Activated CD4-positive, CD25-positive, alpha-beta regulatory T cell treated with anti-CD3 and anti-CD28 coated beads, Interleukin-2, amount 50 U/mL, for 16 hours (primary cell): Measurements from ENCODE around the gene MIF.
"Not testable (repeated sequence)": the region's sequence is repeated elsewhere in the genome, so short reads cannot be mapped to it uniquely, and the experiment has no call there.

ENCODE experiments used
- DNase-seq: peaks from one replicate; pipeline ENCODE4 v3.0.0-alpha.2; 2020; ENCODE audit warnings: low read depth, low spot score

MIF gene

GRCh38 chr22:23893945-23894709, at the start of gene MIF:
Gene MIF (plus strand): TSS chr22:23894383. CDS start chr22:23894475, 92 bp downstream.
- DNase-seq, result peak; percentile 90

GRCh38 chr22:23844739-23845202, 49.4 kb upstream of the MIF start:
- DNase-seq, result no peak

GRCh38 chr22:23845265-23846080, 48.7 kb upstream of the MIF start:
- no peak for DNase-seq

- no peak for DNase-seq
These were observed 48.1 kb upstream of the MIF start for GRCh38 chr22:23846081-23846469.

GRCh38 chr22:23847310-23847920, 46.8 kb upstream of the MIF start:
- no peak for DNase-seq

- DNase-seq, result no peak
These were observed 46.0 kb upstream of the MIF start for GRCh38 chr22:23847991-23848864.

GRCh38 chr22:23849009-23850006, 44.9 kb upstream of the MIF start:
- DNase-seq, result peak; percentile 71

GRCh38 chr22:23850136-23850611, 44.0 kb upstream of the MIF start:
- DNase-seq, result no peak

GRCh38 chr22:23856721-23857605, 37.2 kb upstream of the MIF start:
- no peak for DNase-seq

GRCh38 chr22:23857606-23858483, 36.3 kb upstream of the MIF start, which contains the start of gene SLC2A11:
Gene SLC2A11 (plus strand): TSS chr22:23857875. CDS start chr22:23858000, 125 bp downstream.
- DNase-seq, result peak; percentile 84

GRCh38 chr22:23858484-23858815, 35.7 kb upstream of the MIF start:
- no peak for DNase-seq

- no peak for DNase-seq
These were observed 35.0 kb upstream of the MIF start for GRCh38 chr22:23859201-23859600.

GRCh38 chr22:23860187-23860586, 34.0 kb upstream of the MIF start:
- not testable (repeated sequence) for DNase-seq

- DNase-seq, result no peak
These were observed 32.1 kb upstream of the MIF start for GRCh38 chr22:23862103-23862502.

- not testable (repeated sequence) for DNase-seq
These were observed 29.6 kb upstream of the MIF start for GRCh38 chr22:23864499-23865154.

GRCh38 chr22:23868580-23868979, 25.6 kb upstream of the MIF start:
- no peak for DNase-seq

- no peak for DNase-seq
These were observed 19.3 kb upstream of the MIF start for GRCh38 chr22:23874871-23875270.
